SH-SY5Y (cell line): ENCODE measurements around the gene ASPDH.

Source experiments
- GATA2 ChIP-seq: IDR thresholded peaks from 2 replicates; pipeline ENCODE4 v1.6.1; 2011; ENCODE audit warnings: mild to moderate bottlenecking, low read depth, low read length
- GATA3 ChIP-seq: IDR thresholded peaks from 2 replicates; pipeline ENCODE4 v1.6.1; 2011; ENCODE audit warnings: low read depth, mild to moderate bottlenecking, low read length, moderate library complexity

DNA sequence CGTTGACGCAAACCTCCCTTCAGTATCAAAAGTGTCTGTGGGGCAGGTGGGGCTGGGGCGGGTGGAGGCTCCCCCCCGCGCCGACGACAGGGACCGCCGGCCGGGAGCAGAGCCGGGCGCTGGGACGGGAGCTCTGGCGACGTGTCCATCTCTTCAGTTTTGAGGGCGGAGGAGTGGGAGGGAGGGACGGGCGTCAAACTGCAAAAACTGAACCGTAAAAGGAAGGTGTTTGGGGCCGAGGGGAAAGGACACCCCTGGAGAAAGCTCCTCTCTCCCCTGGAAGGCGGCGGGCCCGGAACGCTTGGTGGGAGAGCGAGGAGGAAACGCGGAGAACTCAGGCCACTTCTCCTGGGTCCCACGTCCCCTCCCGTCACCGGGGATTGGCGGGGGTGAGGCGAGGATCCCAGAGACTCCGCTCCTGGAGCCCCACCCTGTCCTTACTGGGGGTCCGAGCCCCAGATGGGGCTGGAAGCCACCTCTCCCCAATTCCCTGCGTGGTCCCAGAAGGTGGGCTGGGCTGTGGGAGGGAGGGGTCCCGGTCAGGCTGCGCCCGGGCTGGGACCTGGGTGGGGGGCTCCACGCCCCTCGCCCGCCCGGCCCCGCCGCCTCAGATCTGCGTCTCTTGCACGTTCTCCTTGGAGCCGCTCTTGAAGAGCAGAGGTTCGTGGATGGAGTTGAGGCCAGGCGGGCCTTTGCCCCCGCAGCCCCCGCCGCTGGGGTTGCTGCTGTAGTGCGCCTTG is 3.4 kb upstream of the ASPDH start:
- no peak for TF ChIP-seq GATA2
- TF ChIP-seq GATA3, result no peak
